ENCODE results near the gene CPXCR1.
"Not testable (repeated sequence)": the region's sequence is repeated elsewhere in the genome, so short reads cannot be mapped to it uniquely, and the experiment has no call there.

- not testable (repeated sequence) for TF ChIP-seq POLR2A (IDR thresholded peaks at IDR 0.05; ENCODE audit: low read depth, low read length); EZH2 (IDR thresholded peaks at IDR 0.05; ENCODE audit: borderline replicate concordance, low read depth, low read length, severe bottlenecking)
Measured at GRCh38 chrX:88746215-88746614, 810 bp upstream of the CPXCR1 start.

Data from endothelial cell of umbilical vein (primary cell).